NCI-H2196 (cell line): ENCODE measurements around the gene TRPC4AP.

Experiments
- DNase-seq: peaks from one replicate; lab custom pipeline; 2025; ENCODE audit not compliant: unreplicated experiment; lab: John Stamatoyannopoulos, UW

Gene TRPC4AP

GRCh38 chr20:35015863-35016193, 76.8 kb downstream of the TRPC4AP start:
- DNase-seq: no peak

GRCh38 chr20:35014537-35014936, 78.1 kb downstream of the TRPC4AP start:
- DNase-seq: no peak

- no peak for DNase-seq
These were observed 78.9 kb downstream of the TRPC4AP start for GRCh38 chr20:35013421-35014411.

- DNase-seq: no peak
These were observed 80.2 kb downstream of the TRPC4AP start for GRCh38 chr20:35012227-35013069.

GRCh38 chr20:35011589-35012226, 80.9 kb downstream of the TRPC4AP start:
- no peak for DNase-seq

- no peak for DNase-seq
These were observed 82.0 kb downstream of the TRPC4AP start for GRCh38 chr20:35010405-35011192.

GRCh38 chr20:35009665-35010328, 82.8 kb downstream of the TRPC4AP start:
- no peak for DNase-seq

- no peak for DNase-seq
These were observed 83.9 kb downstream of the TRPC4AP start for GRCh38 chr20:35008411-35009342.

GRCh38 chr20:35007891-35008290, 84.7 kb downstream of the TRPC4AP start:
- no peak for DNase-seq

GRCh38 chr20:35007413-35007812, 85.2 kb downstream of the TRPC4AP start:
- no peak for DNase-seq

- no peak for DNase-seq
These were observed 86.1 kb downstream of the TRPC4AP start for GRCh38 chr20:35006531-35006971.

- DNase-seq: no peak
These were observed 86.6 kb downstream of the TRPC4AP start for GRCh38 chr20:35006009-35006408.

- DNase-seq: no peak
These were observed 87.1 kb downstream of the TRPC4AP start for GRCh38 chr20:35005463-35005961.

- no peak for DNase-seq
These were observed 87.7 kb downstream of the TRPC4AP start for GRCh38 chr20:35004749-35005462.

- DNase-seq: no peak
These were observed 88.4 kb downstream of the TRPC4AP start for GRCh38 chr20:35004051-35004725.

- no peak for DNase-seq
These were observed 89.2 kb downstream of the TRPC4AP start for GRCh38 chr20:35003211-35004031.
